Adrenal gland (tissue), 12 donors: Measurements from ENCODE around the gene B4GALNT3. TPM values are rescaled to one million over a fixed set of nuclear protein-coding genes. Genes with fewer than 3 reads are reported as not detected.

Source experiments
- DNase-seq, 7 donors: peaks; one replicate each; pipeline ENCODE4 v3.0.0-alpha.2; 2019 to 2020
- H3K27ac ChIP-seq, 5 donors: fragments of 200-600 bp; sonication (generic) in 4 of 5; 1 replicate in 3 of 5; 2 replicates in 2 of 5; pipeline versions ENCODE4 v1.5.1 to v1.8.0; 2016 to 2020; ENCODE audit warnings: mild to moderate bottlenecking in 1 of 5
- H3K27me3 ChIP-seq: fragments of 200-600 bp; 2 replicates; pipeline ENCODE4 v1.8.0; 2021
- H3K36me3 ChIP-seq, 2 donors: fragments of 200-600 bp; replicated peaks in 1 of 2; 1 replicate in 1 of 2; 2 replicates in 1 of 2; pipeline versions ENCODE4 v1.5.1 to v1.8.0; 2018 to 2022
- H3K4me1 ChIP-seq, 2 donors: fragments of 200-600 bp; replicated peaks in 1 of 2; 1 replicate in 1 of 2; 2 replicates in 1 of 2; pipeline versions ENCODE4 v1.5.1 to v1.8.0; 2018 to 2021
- H3K4me3 ChIP-seq, 4 donors: fragments of 200-600 bp; sonication (generic) in 3 of 4; one replicate each; pipeline ENCODE4 v1.5.1; 2016 to 2018
- H3K9me3 ChIP-seq, 3 donors: fragments of 200-600 bp; sonication (generic) in 1 of 3; replicated peaks in 1 of 3; 1 replicate in 2 of 3; 2 replicates in 1 of 3; pipeline versions ENCODE4 v1.5.1 to v1.8.0; 2016 to 2021
- CTCF ChIP-seq, 6 experiments: fragments of 450-650 bp in 4 of 6; fragments of 200-600 bp in 2 of 6; sonication (generic) in 1 of 6; IDR thresholded peaks; 1 replicate in 5 of 6; 2 replicates in 1 of 6; pipeline versions ENCODE4 v1.5.1 to v1.8.0; 2016 to 2021; ENCODE audit warnings: antibody characterized with exemption in 6 of 6, mild to moderate bottlenecking in 2 of 6, moderate library complexity in 1 of 6
- POLR2A ChIP-seq, 2 donors: fragments of 450-650 bp; IDR thresholded peaks; one replicate each; pipeline ENCODE4 v1.6.1; 2017; ENCODE audit warnings: antibody characterized with exemption in 2 of 2, mild to moderate bottlenecking in 2 of 2, moderate library complexity in 1 of 2
- WGBS, 4 donors: extraction: QIAGEN DNeasy Blood & Tissue Kit in 2 of 4; methylation state at CpG; one replicate each; pipeline versions ENCODE4 v1.1.5 to v1.1.7; 2013 to 2017; 5-methylcytosine and 5-hydroxymethylcytosine counted together
- intact Hi-C, 2 donors: fragments of 100-400 bp; cut with DNase I; formaldehyde crosslinking; loops; one replicate each; pipeline versions ENCODE4 v1.14.1 to v1.15.0; 2022 to 2023
- polyA plus RNA-seq, 3 donors: library from polyadenylated mRNA; stranded (reverse); fragments of 200-250 nt in 2 of 3; fragments of 350-450 nt in 1 of 3; fragmentation: Illumina TruSeq in 1 of 3; extraction: RNeasy Lipid Tissue Mini Kit (QIAGEN cat#74804) in 1 of 3; gene quantifications; one replicate each; pipeline ENCODE4 v1.2.3, GENCODE V29; 2013 to 2014
- total RNA-seq, 9 donors: library from RNA; depleted of rRNA in 4 of 9; stranded (reverse); fragments of >200 nt in 4 of 9; fragments of 120-200 nt in 1 of 9; fragmentation: NEBNext Ultra II Directional in 1 of 9; extraction: Animal tissue kit (Norgen Biotek cat#: 25700) in 1 of 9; gene quantifications; one replicate each; pipeline versions ENCODE4 v1.1.0 to v1.2.4, GENCODE V29; 2013 to 2023
- donor health status: healthy with polysubstance abuse.
- donor health status: Bipolar disorder and iron deficiency.
- donor health status: DM: yes; HTN: yes; CAD: no.
- donor health status: DM: no; HTN: no; CAD: no.
- donor health status: DM: no; HTN: no; CAD: no.
- donor health status: DM: yes; HTN: yes; CAD: no.

Gene B4GALNT3
- total and polyA plus RNA-seq, 12 donors = 3.1 to 43.1 (median 28.5) TPM

- H3K4me1 ChIP-seq = peaks cover 22 to 42% of the 10 kb centered on the region in 2 donors
- no peaks in the 10 kb centered on the region for H3K9me3 ChIP-seq
- peak overlapping the region; percentile 84 to 97 (median 93) for H3K27ac ChIP-seq
- no peaks in the 10 kb centered on the region for H3K36me3 ChIP-seq
- H3K27me3 ChIP-seq = no peaks in the 10 kb centered on the region
- peak in 1 of 2 donors; percentile 50 for TF ChIP-seq POLR2A (IDR thresholded peaks at IDR 0.05)
- TF ChIP-seq CTCF (IDR thresholded peaks at IDR 0.05) = no peak
- H3K4me3 ChIP-seq = peak overlapping the region in 1 of 4 donors; percentile 60
- intact Hi-C loops = loop anchor here (5.0 to 10.0 kb wide), 2 partner anchors 73 to 180 kb away; partner anchors contain the start of gene WNK1 (in 1 of the 2)
- WGBS, 4 donors = 41 to 59% (median 45%) methylated on average over 2 to 19 of the region's 19 CpGs
- DNase-seq = peak; percentile 63 to 86 (median 84)
These were observed 112.2 kb downstream of the B4GALNT3 start for GRCh38 chr12:571795-572531.

GRCh38 chr12:572532-572899, 112.8 kb downstream of the B4GALNT3 start:
- H3K27me3 ChIP-seq = no peaks in the 10 kb centered on the region

GRCh38 chr12:573232-573631, 113.5 kb downstream of the B4GALNT3 start:
- Histone ChIP-seq H3K36me3 (no peaks in the 10 kb centered on the region), H3K4me1 (peaks cover 22 to 42% of the 10 kb centered on the region in 2 donors), H3K27me3 (no peaks in the 10 kb centered on the region), H3K9me3 (no peaks in the 10 kb centered on the region), H3K4me3 (no peak overlapping the region), H3K27ac (no peak overlapping the region)
- intact Hi-C loops = loop anchor here (5.0 to 10.0 kb wide), 2 partner anchors 72 to 179 kb away; partner anchors contain the start of gene WNK1 (in 1 of the 2)
- WGBS, 4 donors = 89 to 95% (median 91%) methylated on average over 5 of the region's 5 CpGs
- peak in 1 of 7 donors; percentile 7 for DNase-seq
- TF ChIP-seq POLR2A (IDR thresholded peaks at IDR 0.05) = no peak
- no peak for TF ChIP-seq CTCF (IDR thresholded peaks at IDR 0.05)

More at GRCh38 chr12:572532-572899, 112.8 kb downstream of the B4GALNT3 start:
- WGBS, 4 donors = 64 to 74% (median 71%) methylated on average over 3 of the region's 3 CpGs
- H3K27ac ChIP-seq = peak overlapping the region; percentile 84 to 97 (median 93)
- DNase-seq = no peak
- intact Hi-C loops = loop anchor here (5.0 to 10.0 kb wide), 2 partner anchors 72 to 180 kb away; partner anchors contain the start of gene WNK1 (in 1 of the 2)
- H3K4me3 ChIP-seq = no peak overlapping the region
- TF ChIP-seq CTCF (IDR thresholded peaks at IDR 0.05) (no peak), POLR2A (IDR thresholded peaks at IDR 0.05) (no peak)
- no peaks in the 10 kb centered on the region for H3K9me3 ChIP-seq
- peaks cover 22 to 42% of the 10 kb centered on the region in 2 donors for H3K4me1 ChIP-seq
- H3K36me3 ChIP-seq = no peaks in the 10 kb centered on the region

GRCh38 chr12:574475-575128, 114.9 kb downstream of the B4GALNT3 start:
- intact Hi-C loops = loop anchor here (5.0 to 10.0 kb wide), 2 partner anchors 70 to 178 kb away; partner anchors contain the start of gene WNK1 (in 2 of the 2)
- H3K4me1 ChIP-seq = peaks cover 22 to 42% of the 10 kb centered on the region in 2 donors

More at GRCh38 chr12:574475-575128, 114.9 kb downstream of the B4GALNT3 start:
- 85 to 97% (median 93%) methylated on average over 3 of the region's 3 CpGs for WGBS, 4 donors
- DNase-seq = no peak
- H3K27ac ChIP-seq = peak overlapping the region in 1 of 5 donors; percentile 66
- H3K36me3 ChIP-seq = no peaks in the 10 kb centered on the region
- H3K27me3 ChIP-seq = no peaks in the 10 kb centered on the region
- TF ChIP-seq POLR2A (IDR thresholded peaks at IDR 0.05) (no peak), CTCF (IDR thresholded peaks at IDR 0.05) (no peak)
- H3K4me3 ChIP-seq = no peak overlapping the region
- H3K9me3 ChIP-seq = no peaks in the 10 kb centered on the region
